ENCODE data around the gene FER1L5. TPM values are rescaled to one million over a fixed set of nuclear protein-coding genes. Genes with fewer than 3 reads are reported as not detected.

Gene FER1L5
- total and polyA plus RNA-seq, 2 of the 8 experiments (the other 6 are each of a cell fraction or from before 2014, with no cell fraction given): 0.23 to 0.88 TPM

DNA sequence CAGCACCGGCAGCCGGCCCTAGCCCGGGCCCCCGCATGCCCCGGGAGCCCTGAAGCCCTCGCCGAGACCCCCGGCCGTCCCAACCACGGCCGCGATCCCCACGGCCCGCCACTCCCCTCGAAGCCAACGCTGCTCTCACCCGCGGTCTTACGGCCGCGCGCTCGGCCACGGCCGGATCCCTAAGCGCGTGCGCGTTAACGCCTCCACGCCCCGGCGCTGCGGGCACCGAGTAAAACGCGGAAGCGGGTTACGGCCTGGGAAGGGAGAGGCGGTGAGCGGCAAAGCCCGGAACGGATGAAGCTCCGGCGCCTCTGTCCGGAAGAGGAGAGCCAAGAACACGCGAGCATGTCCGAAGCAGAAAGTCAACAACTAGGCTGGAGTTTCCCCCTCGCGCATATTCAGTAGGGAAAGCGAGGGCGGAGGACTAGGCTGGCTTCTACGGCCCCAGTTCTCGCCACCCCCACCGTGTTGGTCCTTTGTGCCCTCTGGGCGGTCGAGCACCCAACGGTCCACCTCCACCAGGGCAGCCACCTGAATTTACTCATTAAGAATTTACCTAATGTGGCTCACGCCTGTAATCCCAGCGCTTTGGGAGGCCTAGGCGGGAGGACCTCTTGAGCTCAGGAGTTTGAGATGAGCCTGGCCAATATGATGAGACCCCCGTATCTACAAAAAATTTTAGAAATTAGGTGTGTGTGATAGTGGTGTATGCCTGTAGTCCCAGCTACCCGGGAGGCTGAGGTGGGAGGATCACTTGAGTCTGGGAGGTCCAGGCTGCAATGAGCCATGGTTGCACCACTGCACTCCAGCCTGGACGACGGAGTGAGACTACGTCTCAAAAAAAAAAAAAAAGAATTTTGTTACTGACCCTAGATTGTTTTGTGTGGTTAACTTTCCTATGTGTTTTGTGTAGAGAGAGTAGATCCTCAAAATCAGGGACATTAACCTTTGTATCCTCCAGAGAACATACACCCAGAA is 4.1 kb upstream of the FER1L5 start, which contains the start of gene KANSL3:
Gene KANSL3 (minus strand): TSS at position 169 of the 978 bp plus-strand sequence. CDS start 1,177 bp downstream, outside the sequence.
- WGBS, 2 experiments (ENCODE audit: extremely low coverage in 1 of 2, insufficient coverage in 1 of 2, insufficient read length in 1 of 2, insufficient replicate concordance in 2 of 2, low coverage in 1 of 2, low lambda C conversion rate in 2 of 2, missing lambda C conversion rate in 1 of 2): 11% methylated on average over 52 of the region's 67 CpGs; no CpG with 5 or more reads in 1 of the 2 experiments
- H2AK5ac ChIP-seq (ENCODE audit: low read depth, low read length): no peak within 1 kb of the TSS
- H4K20me1 ChIP-seq (replicated peaks in 1 of 2; ENCODE audit: control insufficient read depth in 1 of 2, insufficient read depth in 2 of 2, low read length in 2 of 2): peaks cover 0 to 3% of the 10 kb centered on the region in 2 experiments
- H3K4me3 ChIP-seq (ENCODE audit: extremely low read depth in 1 of 4, insufficient read depth in 2 of 4, low read depth in 3 of 4, low read length in 4 of 4): peak within 1 kb of the TSS; percentile 65 to 98 (median 86)
- peak within 1 kb of the TSS; percentile 63 for H4K91ac ChIP-seq (replicated peaks; ENCODE audit: insufficient read length, low read length)
- 0 out of 2 replicates have a peak within 1 kb of the TSS, but pooled peaks have one; percentile 95 for H2BK15ac ChIP-seq (ENCODE audit: low read length)
- peaks cover 0 to 15% (median 0%) of the 10 kb centered on the region in 4 experiments; a peak in 2 of 8 replicates for H3K36me3 ChIP-seq (ENCODE audit: control insufficient read depth in 2 of 4, insufficient read depth in 4 of 4, low read length in 3 of 4)
- no peaks in the 10 kb centered on the region for H3K27me3 ChIP-seq (replicated peaks in 1 of 4; ENCODE audit: control insufficient read depth in 3 of 4, extremely low read depth in 1 of 4, insufficient read depth in 3 of 4, low read length in 3 of 4)
- no peak within 1 kb of the TSS for H2BK120ac ChIP-seq (replicated peaks; ENCODE audit: low read depth, low read length)
- peaks cover 0 to 28% of the 10 kb centered on the region in 2 experiments; a peak in 2 of 4 replicates for H3K79me2 ChIP-seq (ENCODE audit: control insufficient read depth in 1 of 2, insufficient read depth in 2 of 2, low read length in 2 of 2)
- peak within 1 kb of the TSS; percentile 94 for H3K18ac ChIP-seq (ENCODE audit: extremely low read depth, low read length)
- peak within 1 kb of the TSS; percentile 26 for H4K5ac ChIP-seq (ENCODE audit: insufficient read length, low read depth, low read length)
- POLR2A ChIA-PET (ENCODE audit: partially characterized antibody): interaction anchor here (0.6 to 2.0 kb wide), 7 partner anchors 11 to 38 kb away, joined by 3 to 10 read pairs (median 6); no protein-coding TSS in a partner anchor
- H3K79me1 ChIP-seq (ENCODE audit: low read depth, low read length): peaks cover 4% of the 10 kb centered on the region
- H2BK5ac ChIP-seq (ENCODE audit: low read depth, low read length): no peak within 1 kb of the TSS
- CTCF ChIA-PET (ENCODE audit: partially characterized antibody): interaction anchor here (1.3 kb wide), 1 partner anchor 84 kb away, joined by 5 read pairs; no protein-coding TSS in a partner anchor
- peaks cover 0 to 2% (median under 1%) of the 10 kb centered on the region in 4 experiments; a peak in 3 of 7 replicates for H3K4me1 ChIP-seq (replicated peaks in 1 of 4; ENCODE audit: control insufficient read depth in 3 of 4, insufficient read depth in 4 of 4, low read length in 3 of 4)
- no peak within 1 kb of the TSS; the same call in 1 of the 2 replicates for H2BK12ac ChIP-seq (ENCODE audit: low read depth, low read length)
- no peak within 1 kb of the TSS; the same call in 1 of the 2 replicates for H3K27ac ChIP-seq (ENCODE audit: low read depth, low read length)
- peak within 1 kb of the TSS; percentile 86 for H4K8ac ChIP-seq (ENCODE audit: extremely low read depth, insufficient read depth, low read length)
- DNase-seq (ENCODE audit: low read depth in 1 of 2, low spot score in 2 of 2) (peak; percentile 44 to 97), FAIRE-seq (no peak)
- H3K23me2 ChIP-seq (ENCODE audit: low read depth, low read length): peaks cover 11% of the 10 kb centered on the region; the same call in 1 of the 2 replicates
- H3K4ac ChIP-seq (replicated peaks; ENCODE audit: insufficient read length, low read depth, low read length): peak within 1 kb of the TSS; percentile 9
- no peaks in the 10 kb centered on the region for H3K9me3 ChIP-seq (ENCODE audit: insufficient read depth in 2 of 2, low read depth in 1 of 2, low read length in 1 of 2)
- H3K14ac ChIP-seq (ENCODE audit: insufficient read length): no peak within 1 kb of the TSS
- no peak within 1 kb of the TSS for H3K23ac ChIP-seq (ENCODE audit: insufficient read length)
- peak within 1 kb of the TSS; percentile 41 to 62 (median 52) for H3K9ac ChIP-seq (replicated peaks in 1 of 4; ENCODE audit: extremely low read depth in 1 of 4, low read depth in 3 of 4, low read length in 3 of 4)
- H3K56ac ChIP-seq (replicated peaks; ENCODE audit: insufficient read length, low read depth, low read length): peak within 1 kb of the TSS; percentile 33
- H3K4me2 ChIP-seq (ENCODE audit: insufficient read depth in 1 of 2, low read depth in 2 of 2, low read length in 2 of 2): peak within 1 kb of the TSS; percentile 78 to 96
- H2AFZ ChIP-seq (ENCODE audit: low read length): peak within 1 kb of the TSS; percentile 98
- H2BK20ac ChIP-seq (ENCODE audit: low read length): no peak within 1 kb of the TSS; the same call in 1 of the 2 replicates
- TF ChIP-seq SP2 (IDR thresholded peaks at IDR 0.05; ENCODE audit: low read length) (no peak), SP4 (IDR thresholded peaks at IDR 0.05; ENCODE audit: low read length) (peak; percentile 71; the same call in 1 of the 2 replicates), CHD1 (IDR thresholded peaks at IDR 0.05; ENCODE audit: low read depth, low read length) (no peak), EP300 (IDR thresholded peaks at IDR 0.05; ENCODE audit: borderline replicate concordance in 1 of 2, low read depth in 2 of 2, low read length in 2 of 2) (peak in 1 of 2 experiments; percentile 86; a peak in 1 of 3 replicates), JUN (IDR thresholded peaks at IDR 0.05; ENCODE audit: low read depth, low read length) (no peak), RFX5 (IDR thresholded peaks at IDR 0.05; ENCODE audit: borderline replicate concordance, low read depth, low read length) (peak; percentile 77)
